Parathyroid adenoma (tissue), 2 donors: Measurements from ENCODE around the gene TP53BP1.

Experiments used
- H2AFZ ChIP-seq: fragments of 300-600 bp; sonication (generic); one replicate; pipeline ENCODE4 v1.7.0; 2017; ENCODE audit warnings: antibody characterized with exemption, mild to moderate bottlenecking
- H3K27ac ChIP-seq: fragments of 300-600 bp; sonication (generic); one replicate; pipeline ENCODE4 v1.7.0; 2017
- H3K27me3 ChIP-seq: fragments of 300-600 bp; sonication (generic); one replicate; pipeline ENCODE4 v1.7.0; 2017; ENCODE audit warnings: low read length; ENCODE audit not compliant: control insufficient read depth, insufficient read depth
- H3K36me3 ChIP-seq: fragments of 300-600 bp; sonication (generic); one replicate; pipeline ENCODE4 v1.7.0; 2017; ENCODE audit warnings: low read length; ENCODE audit not compliant: control insufficient read depth, insufficient read depth
- H3K4me1 ChIP-seq: fragments of 300-600 bp; sonication (generic); one replicate; pipeline ENCODE4 v1.7.0; 2017; ENCODE audit warnings: control low read depth
- H3K4me2 ChIP-seq: fragments of 300-600 bp; sonication (generic); one replicate; pipeline ENCODE4 v1.7.0; 2017; ENCODE audit warnings: low read length
- H3K4me3 ChIP-seq: fragments of 300-600 bp; sonication (generic); one replicate; pipeline ENCODE4 v1.7.0; 2017; ENCODE audit warnings: low read depth, low read length
- H3K79me2 ChIP-seq: fragments of 300-600 bp; sonication (generic); one replicate; pipeline ENCODE4 v1.7.0; 2017; ENCODE audit warnings: control low read depth
- H3K9ac ChIP-seq: fragments of 300-600 bp; sonication (generic); one replicate; pipeline ENCODE4 v1.7.0; 2017; ENCODE audit warnings: mild to moderate bottlenecking
- H3K9me3 ChIP-seq: fragments of 300-600 bp; sonication (generic); one replicate; pipeline ENCODE4 v1.7.0; 2017; ENCODE audit warnings: low read length; ENCODE audit not compliant: control insufficient read depth
- TF ChIP-seq, protein P1 (sequence below): fragments of 300-600 bp; sonication (generic); IDR thresholded peaks from one replicate; pipeline ENCODE4 v1.7.0; 2017; ENCODE audit warnings: antibody characterized with exemption, mild to moderate bottlenecking
- donor health status: primary hyperparathyroidism.

TP53BP1 gene

DNA sequence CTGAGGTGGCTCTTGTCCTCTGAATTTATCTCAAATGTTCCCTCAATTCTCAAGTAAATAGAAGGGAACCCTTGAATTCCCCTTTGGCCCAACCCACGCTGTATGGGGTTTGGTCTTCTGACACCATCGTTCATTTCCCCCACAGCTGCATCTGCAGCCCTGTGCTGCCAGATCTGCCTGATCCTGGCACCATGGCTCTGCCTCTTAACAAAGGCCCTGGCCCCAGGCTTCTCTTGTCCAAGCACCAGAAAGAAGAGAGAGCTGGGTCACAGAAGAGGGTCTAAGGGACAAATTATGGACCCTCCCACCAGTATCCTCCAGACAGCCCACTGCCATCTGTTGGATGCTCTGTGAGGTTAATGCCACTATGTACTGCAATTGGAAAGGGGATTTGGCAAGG, 26.2 kb upstream of the TP53BP1 start:
- Histone ChIP-seq H2AFZ (no peak overlapping the region), H3K27me3 (no peaks in the 10 kb centered on the region), H3K4me3 (no peak overlapping the region), H3K36me3 (no peaks in the 10 kb centered on the region), H3K4me2 (no peak overlapping the region), H3K79me2 (no peaks in the 10 kb centered on the region), H3K9ac (no peak overlapping the region), H3K27ac (no peak overlapping the region), H3K9me3 (no peaks in the 10 kb centered on the region), H3K4me1 (no peaks in the 10 kb centered on the region)
- TF ChIP-seq, protein P1, sequence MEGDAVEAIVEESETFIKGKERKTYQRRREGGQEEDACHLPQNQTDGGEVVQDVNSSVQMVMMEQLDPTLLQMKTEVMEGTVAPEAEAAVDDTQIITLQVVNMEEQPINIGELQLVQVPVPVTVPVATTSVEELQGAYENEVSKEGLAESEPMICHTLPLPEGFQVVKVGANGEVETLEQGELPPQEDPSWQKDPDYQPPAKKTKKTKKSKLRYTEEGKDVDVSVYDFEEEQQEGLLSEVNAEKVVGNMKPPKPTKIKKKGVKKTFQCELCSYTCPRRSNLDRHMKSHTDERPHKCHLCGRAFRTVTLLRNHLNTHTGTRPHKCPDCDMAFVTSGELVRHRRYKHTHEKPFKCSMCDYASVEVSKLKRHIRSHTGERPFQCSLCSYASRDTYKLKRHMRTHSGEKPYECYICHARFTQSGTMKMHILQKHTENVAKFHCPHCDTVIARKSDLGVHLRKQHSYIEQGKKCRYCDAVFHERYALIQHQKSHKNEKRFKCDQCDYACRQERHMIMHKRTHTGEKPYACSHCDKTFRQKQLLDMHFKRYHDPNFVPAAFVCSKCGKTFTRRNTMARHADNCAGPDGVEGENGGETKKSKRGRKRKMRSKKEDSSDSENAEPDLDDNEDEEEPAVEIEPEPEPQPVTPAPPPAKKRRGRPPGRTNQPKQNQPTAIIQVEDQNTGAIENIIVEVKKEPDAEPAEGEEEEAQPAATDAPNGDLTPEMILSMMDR, result no peak

DNA sequence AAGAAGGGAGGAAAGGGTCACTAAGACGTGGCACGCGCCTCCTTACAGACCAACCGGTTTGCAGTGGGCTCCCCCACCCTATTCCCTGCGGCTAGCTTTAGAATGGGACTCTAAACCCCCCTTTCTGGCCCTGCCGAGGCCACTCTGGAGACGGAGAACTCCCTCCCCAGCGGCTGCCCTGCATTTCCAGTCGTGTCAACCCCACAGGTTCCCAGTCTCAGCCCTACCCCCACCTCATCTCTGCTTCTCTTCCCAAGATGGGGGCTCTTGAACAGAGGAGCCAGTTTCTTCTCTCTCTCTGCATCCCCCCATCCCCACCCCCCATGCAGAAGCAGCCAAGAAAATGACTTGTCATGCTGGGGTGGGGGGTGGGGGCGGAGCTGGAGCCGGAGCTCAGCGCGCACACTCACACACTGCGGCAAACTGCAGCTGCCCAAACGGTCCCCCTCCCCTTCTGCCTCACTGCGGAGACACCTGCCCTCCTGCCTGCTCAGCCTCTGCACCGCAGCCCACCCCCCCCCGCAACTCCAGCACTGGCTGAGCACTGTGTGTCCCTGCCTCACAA, 25.3 kb upstream of the TP53BP1 start:
- Histone ChIP-seq H3K27me3 (no peaks in the 10 kb centered on the region), H3K9me3 (no peaks in the 10 kb centered on the region), H3K36me3 (no peaks in the 10 kb centered on the region), H3K4me2 (no peak overlapping the region), H3K27ac (no peak overlapping the region), H2AFZ (no peak overlapping the region), H3K79me2 (no peaks in the 10 kb centered on the region), H3K4me3 (no peak overlapping the region), H3K4me1 (no peaks in the 10 kb centered on the region), H3K9ac (no peak overlapping the region)
- TF ChIP-seq, protein P1, result no peak

DNA sequence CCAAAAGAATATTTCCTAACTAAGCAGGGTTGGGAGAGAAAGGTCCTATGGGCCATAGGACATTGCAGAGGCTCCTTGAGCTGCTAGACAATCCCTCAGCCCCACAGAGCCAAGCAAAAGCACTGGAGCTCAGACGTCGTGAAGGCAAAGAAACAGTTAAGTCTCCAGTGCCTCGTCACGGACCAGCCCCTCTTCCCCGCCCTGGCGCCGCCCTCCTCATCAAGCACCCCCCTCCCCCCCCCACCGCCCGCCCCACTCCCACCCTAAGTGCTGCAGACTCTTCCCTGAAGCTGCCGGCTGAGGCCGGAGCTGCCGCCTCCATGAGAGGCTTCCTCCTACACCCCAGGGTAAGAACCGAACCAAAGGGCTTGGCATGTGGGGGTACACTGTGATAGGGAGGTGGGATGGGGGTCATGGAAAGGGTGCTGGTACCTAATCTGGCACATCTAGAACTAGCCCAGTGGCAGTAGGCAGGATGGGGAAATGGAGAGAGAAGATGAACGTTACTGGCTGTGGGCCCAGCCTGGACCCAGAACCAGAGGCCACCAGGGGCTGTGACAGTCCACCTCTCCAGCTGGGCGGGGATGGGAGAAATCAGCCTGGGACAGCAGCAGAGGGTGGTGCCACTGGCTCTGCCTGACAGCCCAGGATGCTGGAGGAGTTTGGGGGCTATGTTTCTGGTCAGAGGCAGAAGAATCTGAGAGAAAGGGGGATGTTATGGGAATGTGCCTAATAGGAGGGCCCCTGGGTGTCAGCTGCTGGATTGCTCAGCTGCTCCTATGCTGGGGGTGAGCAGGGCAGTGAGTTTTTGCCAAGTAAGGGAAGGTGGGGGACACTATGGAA, 24.6 kb upstream of the TP53BP1 start, which contains the start of gene MAP1A:
Gene MAP1A (plus strand): TSS at position 255 of the 843 bp plus-strand sequence. CDS start 3,866 bp downstream, outside the sequence.
- TF ChIP-seq, protein P1, result no peak
- Histone ChIP-seq H3K4me3 (no peak within 1 kb of the TSS), H3K9ac (no peak within 1 kb of the TSS), H3K4me2 (no peak within 1 kb of the TSS), H3K36me3 (no peaks in the 10 kb centered on the region), H3K79me2 (no peaks in the 10 kb centered on the region), H3K27ac (no peak within 1 kb of the TSS), H2AFZ (no peak within 1 kb of the TSS), H3K27me3 (no peaks in the 10 kb centered on the region), H3K4me1 (no peaks in the 10 kb centered on the region), H3K9me3 (no peaks in the 10 kb centered on the region)

DNA sequence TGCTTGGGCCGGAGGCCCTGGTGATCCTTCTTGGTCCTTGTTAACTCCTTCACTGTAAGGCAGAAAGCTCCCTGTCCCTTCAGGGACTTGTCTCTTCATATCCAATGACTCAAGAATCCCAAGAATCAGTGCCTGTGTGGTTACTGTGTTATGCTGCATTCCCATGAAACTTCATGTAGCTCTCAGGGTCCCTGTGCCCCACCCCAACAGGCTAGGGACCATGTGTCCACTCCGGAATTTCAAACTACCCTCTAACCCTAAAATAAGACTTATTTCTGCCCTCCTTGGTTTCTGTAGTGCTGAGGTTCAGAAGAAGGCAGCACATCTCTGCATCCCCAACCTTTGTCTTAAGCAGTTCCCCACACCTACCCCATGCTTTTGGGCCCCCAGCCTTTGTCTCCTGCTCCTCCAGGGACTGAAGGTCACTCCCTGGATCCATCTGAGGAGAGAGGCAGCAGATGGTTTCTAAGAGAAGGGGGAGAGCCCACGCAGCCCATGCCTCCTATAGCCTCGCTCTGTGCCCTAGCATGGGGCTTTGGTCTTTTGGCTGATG, 23.9 kb upstream of the TP53BP1 start:
- Histone ChIP-seq H3K27me3 (no peaks in the 10 kb centered on the region), H3K27ac (no peak overlapping the region), H3K4me3 (no peak overlapping the region), H3K9me3 (no peaks in the 10 kb centered on the region), H3K4me1 (no peaks in the 10 kb centered on the region), H3K79me2 (no peaks in the 10 kb centered on the region), H3K36me3 (no peaks in the 10 kb centered on the region), H2AFZ (no peak overlapping the region), H3K9ac (no peak overlapping the region), H3K4me2 (no peak overlapping the region)
- TF ChIP-seq, protein P1, result no peak
